Islet of Langerhans (tissue), 1 donor: ENCODE data around the gene ARHGAP4.

Experiments used
- FAIRE-seq: peaks from one replicate; lab custom pipeline; 2011; peaks lifted over from hg19 to GRCh38; lab: Jason Lieb, UNC

ARHGAP4 gene

DNA sequence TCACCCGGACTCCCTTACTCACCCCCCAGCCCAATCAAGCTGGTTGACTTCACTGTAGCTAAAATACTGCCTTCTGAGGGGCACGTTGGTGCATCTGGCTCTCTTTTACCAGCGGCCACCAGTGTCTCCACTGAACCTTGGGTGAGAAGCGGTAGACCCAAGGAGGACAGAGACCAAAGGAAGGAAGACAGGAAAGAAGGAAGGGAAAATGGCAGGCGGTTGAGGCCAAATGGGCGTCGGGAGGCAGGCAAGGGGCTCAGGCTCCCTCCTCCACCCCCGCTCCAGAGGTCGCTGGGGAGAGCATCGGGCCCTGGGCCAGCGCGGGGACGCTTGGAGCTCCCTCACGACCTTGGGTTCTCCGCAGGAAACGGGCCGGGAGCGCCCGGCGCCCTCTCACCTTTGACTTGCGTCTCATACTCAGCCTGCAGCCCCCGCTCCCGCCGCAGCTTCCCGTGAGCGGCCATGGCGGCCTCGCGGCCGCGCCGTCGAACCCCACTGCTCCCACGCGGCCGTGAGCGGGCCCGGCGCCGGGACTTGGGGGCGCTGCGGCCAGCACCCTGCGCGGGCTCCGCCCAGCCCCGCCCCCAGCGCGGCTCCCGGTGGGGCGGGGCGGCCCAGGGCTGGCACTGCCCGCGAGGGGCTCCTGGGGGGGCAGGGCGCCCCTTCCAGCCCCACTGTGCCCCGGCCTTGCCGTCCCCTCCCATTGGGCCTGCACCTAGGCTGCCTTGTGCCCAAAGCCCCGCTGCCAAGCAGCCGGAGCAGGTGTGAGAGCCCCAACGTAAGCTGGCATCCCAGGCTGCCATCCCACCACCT, at the start of gene ARHGAP4:
TSS of gene ARHGAP4 (minus strand) at position 526 of the 813 bp plus-strand sequence. CDS start at position 464, 62 bp downstream.
- FAIRE-seq = no peak

- no peak for FAIRE-seq
These were observed 48.7 kb upstream of the ARHGAP4 start for GRCh38 chrX:153974726-153975286.

DNA sequence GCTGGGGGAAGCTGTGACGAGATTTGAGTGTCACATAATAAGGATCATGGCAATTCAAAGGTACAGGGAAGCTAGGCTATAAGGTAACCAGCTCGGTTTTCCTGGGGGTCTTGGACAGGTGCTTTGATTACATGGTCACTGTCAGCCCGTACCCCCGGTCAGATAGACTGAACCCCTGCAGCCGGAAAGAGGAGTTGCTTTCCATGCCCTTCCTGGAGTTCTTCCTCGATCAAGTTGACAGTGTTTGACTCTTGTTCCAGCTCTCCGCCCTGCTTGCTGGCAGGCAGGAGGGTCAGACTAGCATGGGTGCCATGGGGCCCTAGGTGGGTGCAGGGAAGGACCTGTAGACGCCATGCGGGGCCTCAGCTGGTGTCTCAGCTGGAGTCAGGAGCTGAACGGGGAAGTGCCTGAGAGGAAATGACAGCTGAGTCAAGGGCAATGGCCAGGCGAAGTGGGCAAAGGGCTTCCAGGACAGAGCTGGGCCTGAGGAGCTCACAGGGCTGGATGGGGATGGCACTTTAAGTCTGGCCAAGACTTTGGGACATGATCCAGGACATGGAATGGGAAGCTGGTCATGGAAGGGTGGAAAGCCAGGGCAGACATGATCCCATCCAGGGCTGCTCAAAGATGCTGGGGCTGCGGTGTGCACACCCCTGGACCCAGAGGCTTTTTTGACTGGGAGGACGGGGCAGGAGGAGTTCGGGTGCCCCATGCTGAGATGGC, 48.1 kb upstream of the ARHGAP4 start:
- no peak for FAIRE-seq

- FAIRE-seq = peak; percentile 27
These were observed 47.3 kb upstream of the ARHGAP4 start for GRCh38 chrX:153973127-153974002.

- FAIRE-seq = no peak
These were observed 46.5 kb upstream of the ARHGAP4 start, which contains the start of gene TMEM187 for GRCh38 chrX:153972368-153973126. Gene TMEM187 (plus strand): TSS chrX:153972754. CDS start chrX:153982063, 9,309 bp downstream.

DNA sequence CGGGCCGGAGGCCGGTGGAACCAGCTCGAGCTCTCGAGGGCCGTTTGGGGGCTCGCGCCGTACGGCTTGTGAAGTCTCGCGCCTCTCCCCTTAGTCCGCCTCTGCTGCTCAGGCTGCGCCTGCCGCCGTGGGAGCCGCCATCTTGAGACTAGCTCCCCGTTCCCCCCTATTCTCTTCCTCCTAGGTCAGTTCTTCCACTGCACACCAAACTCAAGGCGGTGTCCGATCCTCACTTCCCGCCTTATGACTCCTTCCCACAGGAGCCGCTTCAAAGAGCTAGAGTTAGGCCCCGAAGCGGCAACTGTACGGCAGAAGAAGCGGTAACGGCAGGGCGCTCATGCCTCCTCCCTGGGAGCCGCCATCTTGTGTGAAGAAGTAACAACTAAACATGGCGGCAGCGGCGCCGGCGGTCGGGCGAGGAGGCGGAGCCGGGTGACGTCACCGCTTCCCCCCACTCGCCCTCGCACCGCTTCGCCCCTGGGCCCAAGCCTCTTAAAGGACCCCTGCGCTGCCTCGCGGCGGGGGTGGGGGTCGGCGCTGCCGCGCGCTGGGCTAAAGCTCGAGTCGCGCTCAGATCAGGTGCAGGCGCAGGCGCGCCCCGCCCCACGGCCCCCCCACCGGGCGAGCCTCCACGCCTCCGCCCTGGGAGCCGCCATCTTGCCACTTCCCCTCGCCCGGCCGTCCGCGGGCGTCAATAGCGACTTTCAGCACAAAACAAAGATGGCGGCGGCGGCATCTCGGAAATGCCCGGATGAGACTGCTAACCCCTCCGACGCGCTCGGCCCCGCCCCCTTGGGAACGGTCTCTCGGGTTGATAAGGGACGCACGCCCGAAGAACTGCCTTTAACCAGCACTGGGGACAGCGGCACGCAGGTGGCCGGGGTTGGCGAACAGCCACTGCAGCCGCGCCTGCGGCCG, 45.6 kb upstream of the ARHGAP4 start, which contains the start of gene HCFC1:
TSS of gene HCFC1 (minus strand) at position 369 of the 918 bp plus-strand sequence. CDS start 978 bp downstream, outside the sequence.
- FAIRE-seq = no peak

DNA sequence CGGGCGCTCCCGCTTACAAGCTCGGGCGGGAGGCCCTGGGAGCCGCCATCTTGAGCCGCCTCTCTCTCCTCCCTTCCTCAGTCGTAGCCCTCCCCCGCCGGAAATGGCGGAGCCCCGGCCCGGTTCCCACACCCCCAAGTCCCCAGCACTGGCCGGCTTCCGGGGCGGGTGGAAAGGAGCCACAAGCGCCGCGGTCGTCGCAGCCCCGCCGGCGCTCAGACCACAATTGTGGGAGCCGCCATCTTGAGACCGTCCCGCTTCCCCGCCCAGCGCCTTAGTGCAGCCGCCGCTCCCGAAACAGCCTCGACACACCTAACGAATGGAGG, 45.0 kb upstream of the ARHGAP4 start:
- no peak for FAIRE-seq

GRCh38 chrX:153970357-153971123, 44.5 kb upstream of the ARHGAP4 start:
- peak; percentile 5 for FAIRE-seq

DNA sequence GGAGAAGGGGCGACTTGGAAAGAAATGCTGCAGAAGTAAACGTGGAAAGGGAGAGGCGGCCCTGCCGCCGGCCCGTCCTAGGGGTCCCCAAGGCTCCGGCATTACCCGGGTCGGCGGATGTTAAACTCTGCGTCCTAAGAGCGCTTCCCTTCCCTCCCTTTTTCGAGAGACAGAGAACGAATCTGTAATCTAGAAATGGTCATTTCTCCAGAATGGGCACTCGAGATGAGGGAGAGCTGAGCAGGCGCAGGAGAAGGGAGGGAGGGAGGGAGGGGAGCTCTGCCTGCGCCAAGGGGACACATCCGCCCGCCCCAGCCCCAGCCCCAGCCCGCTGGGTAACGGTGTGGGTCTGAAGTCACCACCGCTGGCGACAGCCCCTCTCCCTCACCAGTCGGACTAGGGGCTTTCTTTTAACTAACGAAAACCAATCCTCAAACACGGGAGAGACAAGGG, 43.9 kb upstream of the ARHGAP4 start:
- FAIRE-seq = no peak

DNA sequence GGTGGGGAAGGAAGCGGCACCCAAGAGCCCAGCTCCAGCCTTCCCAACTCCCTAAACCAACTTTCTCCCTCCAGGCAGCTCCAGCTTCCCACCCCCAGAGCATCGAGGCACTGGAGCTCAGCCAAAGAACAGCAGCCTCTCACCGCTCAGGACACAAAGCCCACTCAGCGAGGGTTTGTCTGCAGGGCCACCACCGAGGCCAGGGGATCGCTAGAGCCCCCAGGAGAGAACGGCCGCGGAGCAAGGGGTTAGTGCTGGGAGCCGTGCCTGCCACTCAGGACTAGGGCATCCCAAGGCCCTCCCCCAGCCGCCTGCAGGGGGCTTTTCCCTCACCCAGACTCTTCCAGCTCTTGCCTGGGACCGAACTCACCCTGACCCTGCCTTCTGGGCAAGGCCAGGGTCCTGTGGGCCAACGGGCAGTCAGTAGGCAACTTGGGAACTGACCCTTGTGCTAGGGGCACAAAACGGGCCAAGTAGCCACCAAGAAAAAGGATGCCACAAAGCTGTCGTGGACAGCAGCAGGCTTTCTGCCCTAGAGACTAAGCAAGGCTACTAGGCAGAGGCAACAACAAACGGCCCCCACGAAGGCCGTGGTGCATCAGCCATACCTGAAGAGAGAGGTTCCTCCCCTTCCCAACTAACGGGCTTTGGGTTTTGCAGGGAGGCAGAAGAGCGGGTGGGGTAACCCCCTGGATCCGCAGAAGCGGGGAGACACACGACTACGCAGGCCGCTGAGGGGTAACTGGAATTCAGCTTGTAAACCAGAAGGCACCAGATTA, 43.2 kb upstream of the ARHGAP4 start:
- FAIRE-seq = no peak

DNA sequence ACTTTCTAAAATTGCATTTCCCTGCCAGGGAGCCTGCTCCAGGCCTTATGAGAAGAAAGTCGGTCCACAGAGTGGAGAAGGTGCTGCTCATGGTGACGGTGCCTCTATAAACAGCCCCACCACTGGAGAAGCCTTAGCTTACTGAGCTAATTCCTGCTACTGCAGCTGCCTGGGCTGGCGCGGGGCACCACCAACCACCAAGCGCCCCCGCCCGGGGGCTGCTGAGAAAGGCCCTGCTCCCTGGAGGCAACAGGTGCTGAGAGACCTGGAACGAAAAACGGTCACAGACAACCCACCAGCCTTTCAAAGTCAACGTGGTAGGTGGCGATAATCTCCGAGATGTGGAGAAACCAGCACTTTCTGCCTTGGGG, 42.7 kb upstream of the ARHGAP4 start:
- no peak for FAIRE-seq

GRCh38 chrX:153968255-153968654, 42.2 kb upstream of the ARHGAP4 start:
- no peak for FAIRE-seq

DNA sequence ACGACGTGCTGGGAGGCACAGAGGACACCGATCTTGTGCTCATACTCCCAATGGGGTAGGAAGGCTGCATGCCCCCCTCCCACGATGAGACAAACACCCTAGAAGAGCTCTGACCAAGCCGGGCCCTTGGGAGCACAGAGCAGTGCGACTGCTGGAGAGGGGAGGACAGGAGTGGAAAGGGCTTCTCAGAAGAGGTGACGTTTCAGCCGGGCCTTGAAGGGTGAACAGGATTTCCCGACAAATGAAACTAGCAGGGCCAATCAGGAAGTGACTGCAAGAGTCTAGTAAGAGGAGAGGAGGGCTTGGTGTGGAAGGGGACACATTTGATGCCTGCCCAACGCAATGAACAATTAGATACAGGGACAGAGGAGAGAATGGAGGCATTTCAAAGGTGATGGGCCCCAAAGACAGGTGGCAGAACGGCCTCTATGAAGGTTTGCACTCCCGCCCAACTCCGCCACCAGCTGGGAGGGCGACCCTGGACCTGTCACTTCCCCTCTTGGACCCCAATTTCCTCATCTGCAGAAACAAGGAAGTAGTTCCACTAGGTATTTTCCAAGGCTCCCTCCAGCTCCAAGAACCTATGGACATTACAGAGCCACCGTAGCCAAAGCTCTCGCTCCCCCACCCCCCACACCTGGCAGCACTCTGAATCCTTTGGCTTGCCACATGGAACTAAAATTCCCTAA, 41.6 kb upstream of the ARHGAP4 start:
- FAIRE-seq = no peak

DNA sequence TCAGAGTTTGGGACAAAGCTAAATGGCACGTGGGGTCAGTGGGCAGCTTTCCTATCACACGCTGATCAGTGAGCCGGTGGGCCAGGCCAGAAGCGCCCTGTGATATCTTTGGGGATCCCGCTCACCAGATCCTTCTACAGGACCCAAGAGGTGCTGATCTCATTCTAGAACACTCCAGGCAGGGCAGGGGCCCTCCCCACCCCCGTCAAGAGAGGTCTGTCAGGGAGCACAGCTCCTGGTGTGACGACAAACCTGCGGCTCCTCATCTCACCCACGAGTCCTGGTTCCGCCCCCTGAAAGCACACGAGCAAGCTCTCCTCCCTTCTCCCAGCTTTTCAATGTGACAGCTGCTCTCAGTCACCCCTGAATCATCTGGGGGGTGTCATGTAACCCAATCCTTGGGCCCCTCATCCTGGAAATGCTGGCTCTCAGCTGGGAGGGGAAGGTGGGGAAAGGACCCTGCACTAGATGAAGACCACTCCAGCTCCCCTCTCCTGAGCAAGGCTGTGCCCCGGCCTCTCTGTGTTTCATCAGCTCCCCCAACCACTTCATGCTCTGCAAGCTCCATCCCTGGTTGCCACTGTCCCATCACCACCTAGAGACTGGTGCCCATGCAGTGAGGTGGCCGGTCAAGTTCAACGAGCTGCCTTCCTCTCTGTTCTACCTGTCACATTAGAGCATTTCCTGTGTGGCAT, 40.9 kb upstream of the ARHGAP4 start:
- no peak for FAIRE-seq

DNA sequence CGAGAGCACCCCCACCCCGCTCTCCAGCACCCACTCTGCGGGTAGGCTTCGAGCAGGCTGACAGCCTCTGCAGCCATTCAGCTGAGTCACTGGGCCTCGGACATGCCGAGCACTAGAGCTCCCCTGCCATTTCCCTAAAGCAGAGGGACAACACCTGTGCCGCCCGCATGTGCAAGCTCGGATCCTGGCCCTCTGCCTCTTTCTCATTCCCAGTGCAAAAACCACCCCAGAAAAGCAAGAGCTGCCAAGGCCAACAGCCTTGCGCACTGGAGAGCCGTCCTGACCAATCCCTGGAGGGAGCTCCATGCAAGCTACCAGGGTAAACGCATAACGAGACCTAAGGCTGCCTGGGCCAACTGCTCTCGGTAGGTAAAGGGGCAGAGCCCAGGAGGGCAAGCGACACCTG, 40.2 kb upstream of the ARHGAP4 start:
- FAIRE-seq = no peak

- no peak for FAIRE-seq
These were observed 39.3 kb upstream of the ARHGAP4 start for GRCh38 chrX:153965406-153965805.

DNA sequence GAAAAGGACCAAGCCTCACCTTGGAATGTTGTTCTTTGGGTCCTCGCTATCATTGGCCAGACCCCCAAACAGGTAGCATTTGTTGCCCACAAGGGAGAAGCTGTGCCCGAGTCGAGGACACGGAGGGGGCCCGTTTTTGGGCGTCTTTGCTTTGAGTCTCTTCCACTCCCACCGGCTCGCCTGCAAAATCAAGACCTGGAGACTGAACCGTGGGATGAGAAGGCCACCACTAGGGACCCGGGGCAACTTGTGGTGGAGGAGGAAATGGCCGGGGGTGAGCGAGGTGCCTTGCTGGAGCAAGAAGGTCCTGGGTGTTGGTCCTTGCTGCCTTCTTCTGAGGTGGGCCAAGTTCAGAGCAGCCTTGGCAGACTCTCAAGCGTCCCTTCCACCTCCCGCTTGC, 38.0 kb upstream of the ARHGAP4 start:
- no peak for FAIRE-seq
